ENCODE results near the gene CELA2B.
"Not testable (repeated sequence)": the region's sequence is repeated elsewhere in the genome, so short reads cannot be mapped to it uniquely, and the experiment has no call there.

The CELA2B gene

GRCh38 chr1:15493869-15494390 is 18.0 kb downstream of the CELA2B start:
- DNase-seq (ENCODE audit: low read depth in 1 of 2, low spot score in 1 of 2) = no peak

GRCh38 chr1:15500184-15501178 is 24.6 kb downstream of the CELA2B start:
- DNase-seq (ENCODE audit: low read depth in 1 of 2, low spot score in 1 of 2) = no peak

GRCh38 chr1:15501208-15502032 is 25.5 kb downstream of the CELA2B start:
- peak in 1 of 2 donors; percentile 23 for DNase-seq (ENCODE audit: low read depth in 1 of 2, low spot score in 1 of 2)

- no peak for DNase-seq (ENCODE audit: low read depth in 1 of 2, low spot score in 1 of 2)
Observed at GRCh38 chr1:15504436-15504835, 28.5 kb downstream of the CELA2B start.

GRCh38 chr1:15506831-15507230 is 30.9 kb downstream of the CELA2B start:
- DNase-seq (ENCODE audit: low read depth in 1 of 2, low spot score in 1 of 2) = no peak

- DNase-seq (ENCODE audit: low read depth in 1 of 2, low spot score in 1 of 2) = no peak
Observed at GRCh38 chr1:15507278-15507677, 31.4 kb downstream of the CELA2B start.

GRCh38 chr1:15508700-15509487 is 33.0 kb downstream of the CELA2B start:
- DNase-seq (ENCODE audit: low read depth in 1 of 2, low spot score in 1 of 2) = no peak

GRCh38 chr1:15509586-15509985 is 33.7 kb downstream of the CELA2B start:
- no peak for DNase-seq (ENCODE audit: low read depth in 1 of 2, low spot score in 1 of 2)

- DNase-seq (ENCODE audit: low read depth in 1 of 2, low spot score in 1 of 2) = no peak
Observed at GRCh38 chr1:15510611-15511405, 34.9 kb downstream of the CELA2B start.

- no peak for DNase-seq (ENCODE audit: low read depth in 1 of 2, low spot score in 1 of 2)
Observed at GRCh38 chr1:15513192-15513591, 37.3 kb downstream of the CELA2B start.

- DNase-seq (ENCODE audit: low read depth in 1 of 2, low spot score in 1 of 2) = no peak
Observed at GRCh38 chr1:15513919-15514318, 38.0 kb downstream of the CELA2B start.

GRCh38 chr1:15514557-15514956 is 38.7 kb downstream of the CELA2B start:
- DNase-seq (ENCODE audit: low read depth in 1 of 2, low spot score in 1 of 2) = not testable (repeated sequence)

- no peak for DNase-seq (ENCODE audit: low read depth in 1 of 2, low spot score in 1 of 2)
Observed at GRCh38 chr1:15515022-15515663, 39.2 kb downstream of the CELA2B start.

GRCh38 chr1:15519625-15520024 is 43.7 kb downstream of the CELA2B start:
- no peak for DNase-seq (ENCODE audit: low read depth in 1 of 2, low spot score in 1 of 2)

GRCh38 chr1:15521206-15521906 is 45.5 kb downstream of the CELA2B start:
- not testable (repeated sequence) for DNase-seq (ENCODE audit: low read depth in 1 of 2, low spot score in 1 of 2)

GRCh38 chr1:15522551-15522950 is 46.6 kb downstream of the CELA2B start:
- no peak for DNase-seq (ENCODE audit: low read depth in 1 of 2, low spot score in 1 of 2)

GRCh38 chr1:15523104-15524020 is 47.5 kb downstream of the CELA2B start:
- DNase-seq (ENCODE audit: low read depth in 1 of 2, low spot score in 1 of 2) = no peak

- DNase-seq (ENCODE audit: low read depth in 1 of 2, low spot score in 1 of 2) = no peak
Observed at GRCh38 chr1:15524021-15524282, 48.0 kb downstream of the CELA2B start, which contains the start of gene CASP9. Gene CASP9 (minus strand): TSS chr1:15524215. CDS start chr1:15524200, 15 bp downstream.

All from stimulated activated CD4-positive, alpha-beta T cell treated with anti-CD3 and anti-CD28 coated beads, Interleukin-15, amount 100 ng/mL, for 1 hour (primary cell).